HG02852 (cell line): Measurements from ENCODE around the gene NRXN2.
"Not testable (repeated sequence)": the region's sequence is repeated elsewhere in the genome, so short reads cannot be mapped to it uniquely, and the experiment has no call there.

Experiments used
- ATAC-seq: cut with Tn5 transposase; IDR thresholded peaks from one replicate; pipeline ENCODE4 v1.9.1; 2021; ENCODE audit warnings: mild to moderate bottlenecking, moderate library complexity; ENCODE audit not compliant: unreplicated experiment

Gene NRXN2

GRCh38 chr11:64705501-64705900 is 17.5 kb downstream of the NRXN2 start:
- ATAC-seq: no peak

- no peak for ATAC-seq
Measured at GRCh38 chr11:64703048-64703447, 19.9 kb downstream of the NRXN2 start.

GRCh38 chr11:64701956-64702355 is 21.0 kb downstream of the NRXN2 start:
- ATAC-seq: not testable (repeated sequence)

GRCh38 chr11:64698427-64698826 is 24.6 kb downstream of the NRXN2 start:
- ATAC-seq: no peak

- no peak for ATAC-seq
Measured at GRCh38 chr11:64697663-64698375, 25.2 kb downstream of the NRXN2 start.

- ATAC-seq: no peak
Measured at GRCh38 chr11:64696045-64696444, 27.0 kb downstream of the NRXN2 start.

GRCh38 chr11:64695548-64695947 is 27.4 kb downstream of the NRXN2 start:
- ATAC-seq: no peak

- no peak for ATAC-seq
Measured at GRCh38 chr11:64694821-64695365, 28.1 kb downstream of the NRXN2 start.

GRCh38 chr11:64694026-64694755 is 28.8 kb downstream of the NRXN2 start:
- ATAC-seq: no peak

GRCh38 chr11:64692764-64693331 is 30.1 kb downstream of the NRXN2 start:
- no peak for ATAC-seq

- ATAC-seq: no peak
Measured at GRCh38 chr11:64691543-64691942, 31.5 kb downstream of the NRXN2 start.

- ATAC-seq: no peak
Measured at GRCh38 chr11:64690235-64690634, 32.8 kb downstream of the NRXN2 start.

GRCh38 chr11:64688534-64688982 is 34.4 kb downstream of the NRXN2 start:
- ATAC-seq: peak; percentile 59

GRCh38 chr11:64687643-64688533 is 35.1 kb downstream of the NRXN2 start:
- no peak for ATAC-seq

- ATAC-seq: no peak
Measured at GRCh38 chr11:64687204-64687603, 35.8 kb downstream of the NRXN2 start.

- ATAC-seq: no peak
Measured at GRCh38 chr11:64686466-64687170, 36.4 kb downstream of the NRXN2 start.

- no peak for ATAC-seq
Measured at GRCh38 chr11:64685536-64685935, 37.5 kb downstream of the NRXN2 start.

- ATAC-seq: no peak
Measured at GRCh38 chr11:64684357-64684756, 38.6 kb downstream of the NRXN2 start.

GRCh38 chr11:64681171-64681570 is 41.8 kb downstream of the NRXN2 start:
- ATAC-seq: no peak

GRCh38 chr11:64679846-64680245 is 43.2 kb downstream of the NRXN2 start:
- ATAC-seq: no peak
